HCT116 (cell line): ENCODE measurements around the gene DIS3L2. TPM values are rescaled to one million over a fixed set of nuclear protein-coding genes. Genes with fewer than 3 reads are reported as not detected.

Source experiments
- ATAC-seq: fragments of 200-7000 bp; cut with Tn5 transposase; 2 replicates; pipeline ENCODE4 v1.9.1; 2020; ENCODE audit warnings: mild to moderate bottlenecking, moderate library complexity
- BruUV-seq: library from RNA; stranded (reverse); fragments of 400-500 nt; replicated peaks from 2 replicates; lab custom pipeline; 2021; lab: Mats Ljungman, UMichigan
- CTCF ChIA-PET: fragments of 300-600 bp; sonication (Branson Sonifier 250); formaldehyde crosslinking; loops from one replicate; lab custom pipeline; 2021; ENCODE audit warnings: antibody characterized with exemption; lab: Charles Lee
- POLR2A ChIA-PET: fragments of 300-600, 350-600 bp; sonication (Branson Sonifier 250); formaldehyde crosslinking; loops from one replicate; lab custom pipeline; 2021; ENCODE audit warnings: antibody characterized with exemption; lab: Charles Lee
- RAD21 ChIA-PET, 2 experiments: fragments of 300-600 bp; sonication (Branson Sonifier 250); formaldehyde crosslinking; loops; one replicate each; lab custom pipeline; 2023; ENCODE audit warnings: low total read pairs in 2 of 2; ENCODE audit not compliant: uncharacterized antibody in 2 of 2, unreplicated experiment in 2 of 2, low non-redundant PET in 1 of 2; lab: Charles Lee
- DNase-seq: peaks from one replicate; pipeline ENCODE4 v3.0.0-alpha.2; 2010; ENCODE audit warnings: low read depth, low spot score
- H2AFZ ChIP-seq: fragments of 200-600 bp; shearing (Covaris generic), sonication (generic); 2 replicates; pipeline ENCODE4 v1.6.1; 2017; ENCODE audit warnings: low read depth, mixed run types, mixed read lengths, antibody characterized with exemption, low read length; ENCODE audit not compliant: poor library complexity, severe bottlenecking
- H3K27ac ChIP-seq: 2 replicates; pipeline ENCODE4 v1.5.1; 2012; ENCODE audit warnings: low read depth, low read length
- H3K27me3 ChIP-seq: fragments of 200-600 bp; sonication (generic); 2 replicates; pipeline ENCODE4 v1.6.1; 2016; ENCODE audit warnings: mixed run types, low read length, mixed read lengths; ENCODE audit not compliant: insufficient read depth
- H3K36me3 ChIP-seq, 2 experiments: fragments of 200-500 bp in 1 of 2; fragments of 200-600 bp in 1 of 2; sonication (Bioruptor generic) in 1 of 2; sonication (generic) in 1 of 2; 2 replicates each; pipeline versions ENCODE4 v1.5.1 to v1.6.1; 2014 to 2016; ENCODE audit warnings: low read length in 2 of 2, inconsistent platforms in 1 of 2, mixed read lengths in 1 of 2, mixed run types in 1 of 2; ENCODE audit not compliant: insufficient read depth in 2 of 2, control insufficient read depth in 1 of 2
- H3K4me1 ChIP-seq, 2 experiments: fragments of 200-600 bp in 1 of 2; sonication (generic) in 1 of 2; 2 replicates each; pipeline versions ENCODE4 v1.5.1 to v1.6.1; 2012 to 2017; ENCODE audit warnings: low read length in 2 of 2, inconsistent platforms in 1 of 2, mild to moderate bottlenecking in 1 of 2, mixed read lengths in 1 of 2, mixed run types in 1 of 2, moderate library complexity in 1 of 2; ENCODE audit not compliant: insufficient read depth in 2 of 2, control insufficient read depth in 1 of 2
- H3K4me2 ChIP-seq: fragments of 200-600 bp; sonication (generic); 2 replicates; pipeline ENCODE4 v1.6.1; 2017; ENCODE audit warnings: mixed run types, low read length, mixed read lengths
- H3K4me3 ChIP-seq, 2 experiments: fragments of 200-600 bp in 1 of 2; sonication (generic) in 1 of 2; replicated peaks in 1 of 2; 2 replicates each; pipeline ENCODE4 v1.5.1; 2011 to 2016; ENCODE audit warnings: low read length in 2 of 2, control low read depth in 1 of 2, low read depth in 1 of 2, mild to moderate bottlenecking in 1 of 2, mixed read lengths in 1 of 2, mixed run types in 1 of 2
- H3K79me2 ChIP-seq: fragments of 200-600 bp; sonication (generic); 2 replicates; pipeline ENCODE4 v1.6.1; 2017; ENCODE audit warnings: mild to moderate bottlenecking, mixed run types, low read length, moderate library complexity, mixed read lengths; ENCODE audit not compliant: insufficient read depth
- H3K9ac ChIP-seq: fragments of 200-600 bp; sonication (generic); 2 replicates; pipeline ENCODE4 v1.6.1; 2016; ENCODE audit warnings: low read length, mixed read lengths
- H3K9me2 ChIP-seq: fragments of 200-600 bp; sonication (generic), shearing (Covaris generic); 2 replicates; pipeline ENCODE4 v1.6.1; 2017; ENCODE audit warnings: mixed run types, mild to moderate bottlenecking, moderate library complexity; ENCODE audit not compliant: insufficient read depth
- H3K9me3 ChIP-seq, 2 experiments: fragments of 200-500 bp in 1 of 2; fragments of 200-600 bp in 1 of 2; sonication (Bioruptor generic) in 1 of 2; sonication (generic) in 1 of 2; 2 replicates each; pipeline ENCODE4 v1.6.1; 2014 to 2017; ENCODE audit warnings: low read length in 2 of 2, mixed read lengths in 2 of 2, inconsistent platforms in 1 of 2, low read depth in 1 of 2, mild to moderate bottlenecking in 1 of 2, mixed run types in 1 of 2, moderate library complexity in 1 of 2; ENCODE audit not compliant: control insufficient read depth in 1 of 2, insufficient read depth in 1 of 2
- H4K20me1 ChIP-seq: fragments of 200-600 bp; sonication (generic), shearing (Covaris generic); 2 replicates; pipeline ENCODE4 v1.6.1; 2017; ENCODE audit warnings: mixed run types, mild to moderate bottlenecking, moderate library complexity; ENCODE audit not compliant: insufficient read depth
- ATF3 ChIP-seq: IDR thresholded peaks from 2 replicates; pipeline ENCODE4 v1.6.1; 2012
- EZH2phosphoT487 ChIP-seq: fragments of 200-600 bp; IDR thresholded peaks from 2 replicates; pipeline ENCODE4 v1.6.1; 2018; ENCODE audit warnings: antibody characterized with exemption, borderline replicate concordance
- FOSL1 ChIP-seq: IDR thresholded peaks from 2 replicates; pipeline ENCODE4 v1.6.1; 2012; ENCODE audit warnings: low read depth
- JUND ChIP-seq: IDR thresholded peaks from 2 replicates; pipeline ENCODE4 v1.6.1; 2012
- POLR2A ChIP-seq: IDR thresholded peaks from 2 replicates; pipeline ENCODE4 v1.7.0; 2011; ENCODE audit warnings: borderline replicate concordance; ENCODE audit not compliant: insufficient read depth, insufficient read length; ENCODE audit errors: extremely low read depth
- POLR2AphosphoS5 ChIP-seq: IDR thresholded peaks from 2 replicates; pipeline ENCODE4 v1.6.1; 2011; ENCODE audit warnings: mild to moderate bottlenecking, low read depth, low read length, moderate library complexity
- RAD21 ChIP-seq: IDR thresholded peaks from 2 replicates; pipeline ENCODE4 v1.6.1; 2012; ENCODE audit warnings: low read depth, mild to moderate bottlenecking
- SIN3A ChIP-seq: IDR thresholded peaks from 2 replicates; pipeline ENCODE4 v1.6.1; 2012; ENCODE audit warnings: low read depth
- SP1 ChIP-seq: IDR thresholded peaks from 2 replicates; pipeline ENCODE4 v1.6.1; 2012; ENCODE audit warnings: low read depth
- SRF ChIP-seq: IDR thresholded peaks from 2 replicates; pipeline ENCODE4 v1.6.1; 2012; ENCODE audit warnings: low read depth
- YY1 ChIP-seq: IDR thresholded peaks from 2 replicates; pipeline ENCODE4 v1.6.1; 2011; ENCODE audit warnings: low read length, low read depth, moderate library complexity, mild to moderate bottlenecking; ENCODE audit not compliant: insufficient replicate concordance; ENCODE audit errors: extremely low read depth
- ZBTB33 ChIP-seq: IDR thresholded peaks from 2 replicates; pipeline ENCODE4 v1.6.1; 2011; ENCODE audit warnings: mild to moderate bottlenecking, low read length, moderate library complexity; ENCODE audit not compliant: insufficient replicate concordance; ENCODE audit errors: extremely low read depth
- ZNF274 ChIP-seq: fragments of 200-500 bp; sonication (Bioruptor generic); IDR thresholded peaks from 2 replicates; pipeline ENCODE4 v1.6.1; 2014; ENCODE audit warnings: mild to moderate bottlenecking, low read depth, low read length, inconsistent platforms
- intact Hi-C: fragments of 100-400 bp; cut with micrococcal nuclease; formaldehyde crosslinking; loops from 2 replicates; pipeline ENCODE4 v1.10.0; 2022
- total RNA-seq: library from RNA; stranded (reverse); gene quantifications from one replicate; pipeline ENCODE4 v1.2.1, GENCODE V29; 2021; ENCODE audit not compliant: unreplicated experiment

Gene DIS3L2
- total RNA-seq, 1 experiment from 2014 or later = 42.5 TPM

GRCh38 chr2:232094883-232095282 lies 133.4 kb downstream of the DIS3L2 start:
- Histone ChIP-seq H3K9me3 (no peaks in the 10 kb centered on the region), H3K79me2 (peaks cover 4% of the 10 kb centered on the region; the same call in 1 of the 2 replicates), H3K9me2 (no peaks in the 10 kb centered on the region), H2AFZ (no peak overlapping the region), H3K9ac (no peak overlapping the region), H3K36me3 (0 out of 4 replicates have a peak, but pooled peaks cover 0 to 5% of the 10 kb centered on the region in 2 experiments), H3K27me3 (no peaks in the 10 kb centered on the region), H3K4me2 (no peak overlapping the region), H3K4me1 (no peaks in the 10 kb centered on the region), H4K20me1 (no peaks in the 10 kb centered on the region), H3K4me3 (no peak overlapping the region), H3K27ac (no peak overlapping the region)
- no TSS peak for BruUV-seq
- ChIA-PET CTCF (no interaction called here), POLR2A (no interaction called here), RAD21 (no interaction called here)
- intact Hi-C loops = no loop called here
- no peak for ATAC-seq
- no peak for DNase-seq
- TF ChIP-seq SIN3A (no peak), SRF (no peak), FOSL1 (no peak), ATF3 (no peak), EZH2phosphoT487 (no peak), POLR2A (no peak), ZBTB33 (no peak), JUND (no peak), SP1 (no peak), RAD21 (no peak), ZNF274 (no peak), POLR2AphosphoS5 (no peak), YY1 (no peak)
